NCI-H446 treated with DMSO at 0.1 percent for 48 hours (cell line): Measurements from ENCODE around the gene KIR2DL3.
A peak's percentile ranks its signal among the peaks of the same experiment; 100 is the strongest.
"Not testable (repeated sequence)": the region's sequence is repeated elsewhere in the genome, so short reads cannot be mapped to it uniquely, and the experiment has no call there.

Experiments
- DNase-seq: peaks from one replicate; lab custom pipeline; 2025; lab: John Stamatoyannopoulos, UW

KIR2DL3 gene

DNA sequence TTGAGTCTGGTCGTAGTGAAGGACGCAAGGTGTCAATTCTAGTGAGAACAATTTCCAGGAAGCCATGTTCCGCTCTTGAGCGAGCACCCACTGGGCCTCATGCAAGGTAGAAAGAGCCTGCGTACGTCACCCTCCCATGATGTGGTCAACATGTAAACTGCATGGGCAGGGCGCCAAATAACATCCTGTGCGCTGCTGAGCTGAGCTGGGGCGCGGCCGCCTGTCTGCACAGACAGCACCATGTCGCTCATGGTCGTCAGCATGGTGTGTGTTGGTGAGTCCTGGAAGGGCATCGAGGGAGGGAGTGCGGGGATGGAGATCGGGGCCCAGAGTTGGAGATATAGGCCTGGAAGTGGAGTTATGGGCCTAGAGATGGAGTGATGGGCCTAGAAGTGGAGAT, at the start of gene KIR2DL3:
Gene KIR2DL3 (plus strand): TSS at position 208 of the 400 bp plus-strand sequence. CDS start 33 bp downstream, at position 241.
- not testable (repeated sequence) for DNase-seq

DNA sequence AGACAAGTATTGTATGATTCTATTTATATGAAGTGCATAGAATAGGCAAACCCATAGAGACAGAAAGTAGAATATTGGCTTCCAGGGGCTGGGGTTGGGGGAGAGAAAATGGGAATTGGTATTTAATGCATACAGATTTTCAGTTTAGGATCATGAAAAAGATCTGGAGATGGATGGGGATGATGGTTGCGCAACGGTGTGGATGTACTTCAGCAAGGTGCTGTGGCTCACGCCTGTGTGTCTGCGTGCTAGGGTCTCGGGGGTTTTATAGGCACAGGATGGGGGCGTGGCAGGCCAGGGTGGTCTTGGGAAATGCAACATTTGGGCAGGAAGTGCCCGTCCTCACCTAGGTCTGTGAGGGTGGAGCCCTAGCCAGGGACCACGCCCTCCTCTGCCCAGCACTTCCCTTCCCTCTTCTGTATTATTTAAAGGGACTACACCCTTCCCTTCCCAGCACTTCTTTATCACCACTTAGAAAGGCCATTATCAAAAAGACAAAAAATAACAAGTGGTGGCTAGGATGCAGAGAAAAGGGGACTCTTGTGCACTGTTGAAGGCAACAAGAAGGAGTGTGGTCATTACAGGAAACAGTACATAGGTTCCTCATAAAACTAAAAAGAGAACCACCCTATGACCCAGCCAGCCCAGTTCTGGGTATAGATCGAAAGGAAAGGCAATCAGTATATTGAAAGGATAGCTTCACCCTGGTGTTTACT, 46.6 kb upstream of the KIR2DL3 start:
- DNase-seq = no peak

DNA sequence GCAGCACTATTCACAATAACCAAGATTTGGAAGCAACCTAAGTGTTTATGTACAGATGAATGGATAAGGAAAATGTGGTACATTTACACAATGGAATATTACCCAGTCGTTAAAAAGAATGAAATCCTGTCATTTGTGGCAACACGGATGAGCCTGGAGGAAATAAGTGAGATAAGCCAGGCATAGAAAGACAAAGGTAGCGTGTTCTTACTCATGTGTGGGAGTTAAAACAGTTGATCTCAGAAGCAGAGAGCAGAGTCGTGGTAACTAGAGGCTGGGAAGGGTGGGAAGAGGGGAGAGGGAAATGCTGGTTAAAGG, 46.1 kb upstream of the KIR2DL3 start:
- DNase-seq = no peak

DNA sequence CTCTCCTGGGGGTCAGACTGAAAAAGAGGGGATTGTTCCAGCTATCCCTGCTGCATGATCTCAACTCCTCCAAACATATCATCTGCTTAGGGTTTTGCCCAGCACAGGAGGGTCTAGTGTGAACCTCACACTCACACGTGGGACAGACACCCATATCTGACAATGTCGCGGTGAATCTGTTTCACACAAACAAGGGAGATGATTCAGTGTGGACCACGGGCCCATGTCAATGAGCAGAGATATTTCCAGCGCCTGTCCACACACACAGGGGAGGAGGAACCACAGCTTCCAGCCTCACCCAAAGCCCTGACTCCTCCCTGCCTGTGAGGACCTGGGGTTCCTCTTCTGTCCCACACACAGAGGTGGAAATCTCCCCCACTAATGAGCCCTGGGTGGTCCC, 43.7 kb upstream of the KIR2DL3 start:
- no peak for DNase-seq

DNA sequence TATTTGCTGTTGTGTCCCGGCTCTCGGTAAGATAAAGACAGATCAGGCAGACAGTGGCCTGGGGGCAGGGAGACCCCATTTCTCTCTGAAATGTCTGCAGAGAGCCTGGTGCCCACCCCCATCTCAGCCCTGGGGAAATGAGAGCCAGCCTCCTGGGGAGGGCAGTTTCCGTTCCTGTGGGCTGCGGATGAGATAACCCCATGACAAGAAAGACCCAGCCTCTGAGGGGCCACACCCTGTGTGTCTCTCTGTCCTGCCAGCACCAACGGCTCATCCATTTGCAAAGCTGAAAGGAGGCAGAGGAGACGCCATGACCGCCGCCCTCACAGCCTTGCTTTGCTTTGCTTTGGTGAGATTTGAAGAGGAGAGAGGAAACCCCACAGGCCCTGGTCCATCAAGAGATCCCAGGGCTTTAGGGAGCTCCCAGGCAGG, 42.2 kb upstream of the KIR2DL3 start:
- no peak for DNase-seq

DNA sequence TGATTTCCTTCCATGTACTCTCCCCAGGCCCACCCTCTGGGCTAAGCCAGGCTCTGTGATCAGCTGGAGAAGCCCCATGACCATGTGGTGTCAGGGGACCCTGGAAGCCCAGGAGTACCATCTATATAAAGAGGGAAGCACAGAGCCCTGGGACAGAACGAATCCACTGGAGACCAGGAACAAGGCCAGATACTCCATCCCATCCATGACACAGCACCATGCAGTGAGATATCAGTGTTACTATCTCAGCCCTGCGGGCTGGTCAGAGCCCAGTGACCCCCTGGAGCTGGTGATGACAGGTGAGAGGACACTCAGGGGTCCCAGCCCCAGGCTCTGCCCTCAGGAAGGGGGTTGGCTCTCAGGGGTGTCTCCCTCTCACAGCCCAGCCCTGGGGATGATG, 41.5 kb upstream of the KIR2DL3 start:
- no peak for DNase-seq

DNA sequence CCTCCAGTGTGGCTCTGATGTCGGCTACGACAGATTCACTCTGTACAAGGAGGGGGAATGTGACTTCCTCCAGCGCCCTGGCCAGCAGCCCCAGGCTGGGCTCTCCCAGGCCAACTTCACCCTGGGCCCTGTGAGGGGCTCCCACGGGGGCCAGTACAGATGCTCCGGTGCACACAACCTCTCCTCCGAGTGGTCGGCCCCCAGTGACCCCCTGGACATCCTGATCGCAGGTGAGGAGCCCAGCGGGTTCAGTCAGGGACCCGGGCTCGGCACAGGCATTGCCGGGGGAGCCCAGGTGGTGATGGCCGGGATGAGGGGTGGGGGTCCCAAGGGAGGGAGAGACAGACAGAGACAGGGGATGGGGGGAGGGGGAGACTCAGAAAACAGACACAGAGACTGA, 40.6 kb upstream of the KIR2DL3 start:
- not testable (repeated sequence) for DNase-seq

DNA sequence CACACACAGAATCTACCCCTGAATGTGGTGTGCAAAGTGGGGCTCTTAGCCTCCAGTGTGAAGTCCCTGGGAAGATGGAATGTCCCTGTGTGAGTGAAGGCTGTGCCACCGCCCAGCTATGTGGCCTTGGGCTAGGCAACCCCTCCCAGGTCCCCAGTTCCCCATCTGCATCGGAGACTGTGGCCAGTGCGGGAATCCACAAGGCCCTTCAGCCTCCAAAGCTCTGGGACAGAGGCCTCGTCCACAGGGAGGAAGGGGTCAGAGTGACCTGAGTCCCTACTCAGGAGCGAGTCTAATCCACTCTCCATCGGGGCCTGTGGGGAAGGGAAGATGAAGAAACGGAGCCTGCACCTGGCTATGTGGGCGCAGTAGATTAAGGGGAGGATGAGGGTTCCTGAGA, 33.4 kb upstream of the KIR2DL3 start:
- DNase-seq = no peak

DNA sequence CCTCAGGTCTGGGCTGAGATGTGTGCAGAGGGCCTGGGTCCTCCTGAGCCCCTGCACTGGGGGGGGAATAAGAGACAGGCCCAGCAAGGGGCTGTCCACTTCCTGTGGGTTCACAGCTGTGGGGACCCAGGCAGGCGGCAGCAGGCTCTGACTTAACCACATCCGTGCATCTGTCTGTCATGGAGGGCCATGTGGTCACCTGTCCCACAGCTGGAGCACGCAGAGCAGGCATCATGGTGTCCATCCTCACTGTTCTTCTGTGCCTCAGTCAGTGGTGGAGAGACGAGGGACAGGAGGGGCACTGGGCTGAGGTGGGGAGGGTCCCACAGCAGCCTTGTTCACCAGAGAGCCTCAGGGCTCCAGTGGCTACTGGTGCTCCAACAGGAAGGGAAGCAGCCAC, 30.4 kb upstream of the KIR2DL3 start:
- no peak for DNase-seq

DNA sequence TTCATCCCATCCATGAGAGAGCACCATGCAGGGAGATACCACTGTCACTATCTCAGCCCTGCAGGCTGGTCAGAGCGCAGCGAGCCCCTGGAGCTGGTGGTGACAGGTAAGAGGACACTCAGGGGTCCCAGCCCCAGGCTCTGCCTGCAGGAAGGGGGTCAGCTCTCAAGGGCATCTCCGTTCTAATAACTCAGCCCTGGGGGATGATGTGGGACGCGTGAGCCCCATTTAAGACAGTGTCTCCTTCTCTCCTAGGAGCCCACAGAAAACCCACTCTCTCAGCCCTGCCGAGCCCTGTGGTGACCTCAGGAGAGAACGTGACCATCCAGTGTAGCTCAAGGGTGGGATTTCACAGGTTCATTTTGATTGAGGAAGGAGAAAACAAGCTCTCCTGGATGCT, 29.5 kb upstream of the KIR2DL3 start:
- peak; percentile 95 for DNase-seq

DNA sequence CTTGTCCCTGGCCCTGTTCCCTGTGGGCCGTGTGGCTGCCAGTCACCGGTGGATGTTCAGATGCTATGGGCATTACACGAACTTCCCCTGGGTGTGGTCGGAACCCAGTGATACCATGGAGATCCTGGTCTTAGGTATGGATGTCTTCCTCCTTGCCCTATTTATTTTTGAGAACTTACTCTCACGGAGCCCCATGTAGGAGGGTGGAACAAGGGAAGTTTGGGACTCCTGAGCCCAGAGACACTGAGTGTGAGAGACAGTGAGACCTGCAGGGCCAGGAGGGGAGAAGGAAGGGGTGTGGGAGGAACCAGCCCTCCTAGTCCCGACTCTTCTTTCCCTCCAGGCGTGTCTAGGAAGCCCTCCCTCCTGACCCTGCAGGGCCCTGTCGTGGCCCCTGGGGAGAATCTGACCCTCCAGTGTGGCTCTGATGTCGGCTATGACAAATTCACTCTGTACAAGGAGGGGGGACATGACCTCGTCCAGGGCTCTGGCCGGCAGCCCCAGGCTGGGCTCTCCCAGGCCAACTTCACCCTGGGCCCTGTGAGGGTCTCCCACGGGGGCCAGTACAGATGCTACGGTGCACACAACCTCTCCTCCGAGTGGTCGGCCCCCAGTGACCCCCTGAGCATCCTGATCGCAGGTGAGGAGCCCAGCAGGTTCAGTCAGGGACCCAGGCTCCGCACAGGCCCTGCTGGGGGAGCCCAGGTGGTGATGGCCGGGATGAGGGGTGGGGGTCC, 28.9 kb upstream of the KIR2DL3 start:
- no peak for DNase-seq

DNA sequence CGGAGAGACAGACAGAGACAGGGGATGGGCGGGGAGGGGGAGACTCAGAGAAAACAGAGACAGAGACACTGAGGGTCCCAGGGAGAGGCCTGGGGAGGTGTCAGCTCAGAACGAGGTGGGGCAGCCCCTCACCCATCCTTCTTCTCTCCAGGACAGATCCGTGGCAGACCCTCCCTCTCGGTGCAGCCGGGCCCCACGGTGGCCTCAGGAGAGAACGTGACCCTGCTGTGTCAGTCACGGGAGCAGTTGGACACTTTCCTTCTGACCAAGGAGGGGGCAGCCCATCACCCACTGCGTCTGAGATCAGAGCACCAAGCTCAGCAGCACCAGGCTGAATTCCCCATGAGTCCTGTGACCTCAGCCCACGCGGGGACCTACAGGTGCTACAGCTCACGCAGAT, 28.4 kb upstream of the KIR2DL3 start:
- DNase-seq = not testable (repeated sequence)

DNA sequence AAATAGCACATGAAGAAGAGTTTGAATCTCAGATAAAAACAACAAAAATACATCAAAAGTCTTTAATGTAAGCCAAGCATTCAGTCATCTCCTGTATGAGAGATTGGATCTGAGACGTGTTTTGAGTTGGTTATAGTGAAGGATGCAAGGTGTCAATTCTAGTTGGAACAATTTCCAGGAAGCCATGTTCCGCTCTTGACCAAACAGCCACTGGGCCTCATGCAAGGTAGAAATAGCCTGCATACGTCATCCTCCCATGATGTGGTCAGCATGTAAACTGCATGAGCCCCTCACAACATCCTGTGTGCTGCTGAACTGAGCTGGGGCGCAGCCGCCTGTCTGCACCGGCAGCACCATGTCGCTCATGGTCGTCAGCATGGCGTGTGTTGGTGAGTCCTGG, 14.2 kb upstream of the KIR2DL3 start, which contains the start of gene KIR3DL3:
Gene KIR3DL3 (plus strand): TSS at position 301 of the 400 bp plus-strand sequence. CDS start 55 bp downstream, at position 356.
- DNase-seq = no peak

DNA sequence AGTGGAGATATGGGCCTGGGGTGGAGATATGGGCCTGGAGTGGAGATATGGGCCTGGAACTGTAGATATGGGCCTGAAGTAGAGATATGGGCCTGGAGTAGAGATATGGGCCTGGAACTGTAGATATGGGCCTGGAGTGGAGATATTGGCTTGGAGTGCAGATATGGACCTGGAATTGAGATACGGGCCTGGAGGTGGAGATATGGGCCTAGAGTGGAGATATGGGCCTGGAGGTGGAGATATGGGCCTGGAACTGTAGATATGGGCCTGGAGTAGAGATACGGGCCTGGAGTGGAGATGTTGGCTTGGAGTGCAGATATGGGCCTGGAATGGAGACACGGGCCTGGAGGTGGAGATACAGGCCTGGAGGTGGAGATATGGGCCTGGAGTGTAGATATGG, 13.7 kb upstream of the KIR2DL3 start:
- DNase-seq = no peak

DNA sequence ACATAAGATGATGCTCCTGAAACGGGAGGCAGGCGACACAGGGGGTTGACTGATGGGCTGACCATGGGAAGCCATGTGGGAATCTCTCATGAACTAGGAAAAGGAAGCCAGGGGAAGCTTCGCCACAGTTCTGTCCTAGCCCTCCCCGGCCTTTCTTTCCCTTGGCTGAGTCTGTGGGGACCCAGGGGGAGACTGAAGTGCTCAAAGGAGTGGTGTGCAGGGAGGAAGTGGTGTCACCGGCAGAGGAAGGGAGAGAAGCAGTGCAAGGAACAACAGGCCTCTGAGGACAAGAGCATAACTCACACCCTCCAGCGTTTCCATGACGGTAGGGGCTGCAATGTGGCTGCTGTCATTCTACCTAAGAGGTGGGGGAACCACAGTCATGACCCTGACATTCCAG, 13.0 kb upstream of the KIR2DL3 start:
- no peak for DNase-seq

DNA sequence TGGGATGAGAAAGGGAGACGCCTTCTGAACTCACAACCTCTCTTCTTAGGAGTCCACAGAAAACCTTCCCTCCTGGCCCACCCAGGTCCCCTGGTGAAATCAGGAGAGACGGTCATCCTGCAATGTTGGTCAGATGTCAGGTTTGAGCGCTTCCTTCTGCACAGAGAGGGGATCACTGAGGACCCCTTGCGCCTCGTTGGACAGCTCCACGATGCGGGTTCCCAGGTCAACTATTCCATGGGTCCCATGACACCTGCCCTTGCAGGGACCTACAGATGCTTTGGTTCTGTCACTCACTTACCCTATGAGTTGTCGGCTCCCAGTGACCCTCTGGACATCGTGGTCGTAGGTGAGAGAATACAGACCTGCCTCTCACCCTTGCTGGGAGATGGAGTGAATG, 10.8 kb upstream of the KIR2DL3 start:
- DNase-seq = no peak

DNA sequence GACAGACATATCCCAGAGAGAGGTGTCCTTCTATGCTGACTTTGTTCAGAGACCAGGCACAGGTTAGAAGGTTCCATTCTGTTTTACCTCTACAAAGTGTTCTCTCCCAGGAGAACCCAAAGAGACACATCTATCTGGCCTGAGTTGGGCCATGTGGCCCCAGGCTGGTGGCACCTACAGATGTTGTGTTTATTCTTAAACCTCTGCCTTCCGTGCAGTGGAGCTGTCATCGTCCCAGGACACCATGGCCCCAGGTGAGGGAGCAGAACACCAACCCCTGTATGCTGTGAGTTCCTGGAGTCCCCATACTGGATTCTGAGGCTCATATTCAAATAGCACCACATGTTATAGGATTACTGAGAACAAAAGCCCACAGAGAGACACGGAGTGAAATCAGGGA, 10.1 kb upstream of the KIR2DL3 start:
- no peak for DNase-seq

DNA sequence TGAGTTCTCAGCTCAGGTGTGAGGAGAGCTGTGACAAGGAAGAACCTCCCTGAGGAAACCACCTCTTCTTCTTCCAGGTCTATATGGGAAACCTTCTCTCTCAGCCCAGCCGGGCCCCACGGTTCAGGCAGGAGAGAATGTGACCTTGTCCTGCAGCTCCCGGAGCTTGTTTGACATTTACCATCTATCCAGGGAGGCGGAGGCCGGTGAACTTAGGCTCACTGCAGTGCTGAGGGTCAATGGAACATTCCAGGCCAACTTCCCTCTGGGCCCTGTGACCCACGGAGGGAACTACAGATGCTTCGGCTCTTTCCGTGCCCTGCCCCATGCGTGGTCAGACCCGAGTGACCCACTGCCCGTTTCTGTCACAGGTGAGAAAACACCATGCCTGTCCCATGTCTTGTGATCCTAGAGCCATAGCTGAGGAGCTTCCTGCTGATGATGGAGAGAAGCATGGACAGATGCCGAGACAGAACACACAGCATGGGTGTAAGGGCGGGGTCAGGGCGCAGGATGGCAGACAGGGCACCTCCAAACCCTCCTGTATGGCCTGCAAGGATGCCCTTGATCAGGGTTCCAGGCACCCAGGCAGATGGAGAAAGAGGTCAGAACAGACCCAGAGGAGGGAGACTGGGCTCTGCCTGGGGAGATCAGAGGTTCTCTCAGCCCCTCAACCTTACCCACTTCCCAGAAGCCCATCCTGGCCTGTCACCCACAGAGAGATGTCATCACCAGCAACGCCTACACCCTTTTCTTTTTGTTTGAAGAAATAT, 8.7 kb upstream of the KIR2DL3 start:
- no peak for DNase-seq

DNA sequence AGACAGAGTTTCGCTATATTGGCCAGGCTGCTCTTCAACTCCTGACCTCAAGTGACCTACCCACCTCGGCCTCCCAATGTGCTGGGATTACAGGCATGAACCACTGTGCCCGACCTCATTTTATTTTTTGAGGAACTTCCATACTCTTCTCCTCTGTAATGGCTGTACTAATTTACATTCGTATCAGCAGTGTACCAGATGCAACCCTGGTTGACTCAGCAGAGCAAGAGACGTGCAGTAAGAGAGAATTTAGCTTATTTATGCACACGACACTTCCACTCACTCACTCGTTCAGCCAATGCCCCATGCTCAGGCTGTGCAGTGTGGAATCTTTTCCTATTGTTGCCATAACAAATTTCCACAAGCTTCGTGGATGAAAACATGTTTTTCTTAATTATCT, 7.1 kb upstream of the KIR2DL3 start:
- DNase-seq = no peak

DNA sequence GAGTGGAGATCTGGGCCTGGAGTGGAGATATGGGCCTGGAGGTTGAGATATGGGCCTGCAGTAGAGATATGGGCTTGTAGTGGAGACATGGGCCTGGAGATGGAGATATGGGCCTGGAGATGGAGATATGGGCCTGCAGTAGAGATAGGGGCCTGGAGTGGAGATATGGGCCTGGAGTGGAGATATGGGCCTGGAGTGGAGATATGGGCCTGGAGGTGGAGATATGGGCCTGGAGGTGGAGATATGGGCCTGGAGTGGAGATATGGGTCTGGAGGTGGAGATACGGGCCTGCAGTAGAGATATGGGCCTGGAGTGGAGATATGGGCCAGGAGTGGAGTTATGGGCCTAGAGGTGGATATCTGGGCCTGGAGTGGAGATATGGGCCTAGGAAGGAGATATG, 402 bp downstream of the KIR2DL3 start:
- DNase-seq = no peak

DNA sequence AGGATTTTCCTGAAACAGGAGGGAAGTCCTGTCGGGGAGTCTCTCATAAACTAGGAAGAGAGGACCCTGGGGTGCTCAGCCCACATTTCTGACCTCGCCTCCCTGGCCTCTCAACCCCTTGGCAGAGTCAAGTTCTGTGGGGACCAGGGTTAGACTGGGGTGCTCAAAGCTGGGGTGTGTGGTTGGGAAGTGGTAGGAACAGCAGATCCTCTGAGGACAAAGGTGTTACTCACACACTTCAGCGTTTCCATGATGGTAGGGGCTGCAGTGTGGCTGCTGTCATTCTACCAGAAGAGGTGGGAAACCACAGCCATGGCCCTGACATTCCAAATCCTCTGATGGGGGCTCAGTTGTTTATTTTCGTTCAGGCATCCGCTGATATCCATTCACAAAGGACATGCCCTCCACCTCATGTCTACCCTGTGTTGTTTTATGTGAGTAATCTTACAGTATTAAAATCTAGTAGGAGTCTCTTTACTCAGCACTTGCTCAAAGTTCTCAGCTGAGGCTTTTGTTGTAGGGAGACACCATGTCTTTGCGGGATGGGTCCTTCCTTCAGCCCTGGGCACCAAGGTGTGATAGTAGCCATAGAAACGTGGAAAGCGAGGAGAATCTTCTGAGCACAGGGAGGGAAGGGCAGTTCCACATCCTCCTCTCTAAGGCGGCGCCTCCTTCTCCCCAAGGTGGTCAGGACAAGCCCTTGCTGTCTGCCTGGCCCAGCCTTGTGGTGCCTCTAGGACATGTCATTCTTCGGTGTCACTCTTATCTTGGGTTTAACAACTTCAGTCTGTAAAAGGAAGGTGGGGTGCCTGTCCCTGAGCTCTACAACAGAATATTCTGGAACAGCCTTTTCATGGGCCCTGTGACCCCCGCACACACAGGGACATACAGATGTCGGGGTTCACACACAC, 1.5 kb downstream of the KIR2DL3 start:
- DNase-seq = no peak

DNA sequence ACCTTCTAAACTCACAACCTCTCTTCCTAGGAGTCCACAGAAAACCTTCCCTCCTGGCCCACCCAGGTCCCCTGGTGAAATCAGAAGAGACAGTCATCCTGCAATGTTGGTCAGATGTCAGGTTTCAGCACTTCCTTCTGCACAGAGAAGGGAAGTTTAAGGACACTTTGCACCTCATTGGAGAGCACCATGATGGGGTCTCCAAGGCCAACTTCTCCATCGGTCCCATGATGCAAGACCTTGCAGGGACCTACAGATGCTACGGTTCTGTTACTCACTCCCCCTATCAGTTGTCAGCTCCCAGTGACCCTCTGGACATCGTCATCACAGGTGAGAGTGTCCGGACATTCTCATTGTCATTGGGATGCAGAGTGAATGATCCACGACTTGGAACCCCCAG, 3.6 kb downstream of the KIR2DL3 start:
- not testable (repeated sequence) for DNase-seq
